Thyroid gland (tissue), 4 donors: ENCODE results near the gene BCO2.

Experiments used
- POLR2A ChIP-seq, 2 donors: fragments of 450-650 bp; IDR thresholded peaks; one replicate each; pipeline ENCODE4 v1.6.1; 2017; ENCODE audit warnings: antibody characterized with exemption in 2 of 2, mild to moderate bottlenecking in 2 of 2, moderate library complexity in 1 of 2
- TF ChIP-seq, protein P1 (sequence below), 6 experiments: fragments of 200-600 bp in 3 of 6; fragments of 450-650 bp in 3 of 6; sonication (generic) in 3 of 6; IDR thresholded peaks; one replicate each; pipeline ENCODE4 v1.5.1; 2016 to 2019; ENCODE audit warnings: antibody characterized with exemption in 6 of 6, mild to moderate bottlenecking in 2 of 6, inconsistent platforms in 1 of 6, moderate library complexity in 1 of 6

GRCh38 chr11:112231952-112232351 lies 56.6 kb downstream of the BCO2 start:
- no peak for TF ChIP-seq POLR2A (IDR thresholded peaks at IDR 0.05)
- TF ChIP-seq, protein P1, sequence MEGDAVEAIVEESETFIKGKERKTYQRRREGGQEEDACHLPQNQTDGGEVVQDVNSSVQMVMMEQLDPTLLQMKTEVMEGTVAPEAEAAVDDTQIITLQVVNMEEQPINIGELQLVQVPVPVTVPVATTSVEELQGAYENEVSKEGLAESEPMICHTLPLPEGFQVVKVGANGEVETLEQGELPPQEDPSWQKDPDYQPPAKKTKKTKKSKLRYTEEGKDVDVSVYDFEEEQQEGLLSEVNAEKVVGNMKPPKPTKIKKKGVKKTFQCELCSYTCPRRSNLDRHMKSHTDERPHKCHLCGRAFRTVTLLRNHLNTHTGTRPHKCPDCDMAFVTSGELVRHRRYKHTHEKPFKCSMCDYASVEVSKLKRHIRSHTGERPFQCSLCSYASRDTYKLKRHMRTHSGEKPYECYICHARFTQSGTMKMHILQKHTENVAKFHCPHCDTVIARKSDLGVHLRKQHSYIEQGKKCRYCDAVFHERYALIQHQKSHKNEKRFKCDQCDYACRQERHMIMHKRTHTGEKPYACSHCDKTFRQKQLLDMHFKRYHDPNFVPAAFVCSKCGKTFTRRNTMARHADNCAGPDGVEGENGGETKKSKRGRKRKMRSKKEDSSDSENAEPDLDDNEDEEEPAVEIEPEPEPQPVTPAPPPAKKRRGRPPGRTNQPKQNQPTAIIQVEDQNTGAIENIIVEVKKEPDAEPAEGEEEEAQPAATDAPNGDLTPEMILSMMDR (IDR thresholded peaks at IDR 0.05): no peak
